Right lobe of liver (tissue), 6 donors: Measurements from ENCODE around the gene PCSK6. TPM values are rescaled to one million over a fixed set of nuclear protein-coding genes. Genes with fewer than 3 reads are reported as not detected.
A peak's percentile ranks its signal among the peaks of the same experiment; 100 is the strongest.

Experiments
- ATAC-seq, 4 donors: fragments of 200-7000 bp; cut with Tn5 transposase; one replicate each; pipeline ENCODE4 v1.9.1; 2020; ENCODE audit warnings: mild to moderate bottlenecking in 4 of 4, moderate library complexity in 4 of 4
- DNase-seq, 3 donors: peaks; one replicate each; pipeline ENCODE4 v3.0.0-alpha.2; 2020
- H3K27ac ChIP-seq, 3 donors: fragments of 200-600 bp; one replicate each; pipeline ENCODE4 v1.8.0; 2022
- H3K27me3 ChIP-seq, 2 donors: fragments of 200-600 bp; one replicate each; pipeline ENCODE4 v1.8.0; 2022
- H3K36me3 ChIP-seq, 4 donors: fragments of 200-600 bp; sonication (generic) in 1 of 4; one replicate each; pipeline versions ENCODE4 v1.5.1 to v1.8.0; 2017 to 2022; ENCODE audit warnings: control low read depth in 1 of 4
- H3K4me1 ChIP-seq, 4 donors: fragments of 200-600 bp; sonication (generic) in 1 of 4; one replicate each; pipeline versions ENCODE4 v1.5.1 to v1.8.0; 2017 to 2022; ENCODE audit warnings: control low read depth in 1 of 4
- H3K4me3 ChIP-seq, 3 donors: fragments of 200-600 bp; one replicate each; pipeline ENCODE4 v1.8.0; 2022
- H3K9me3 ChIP-seq, 4 donors: fragments of 200-600 bp; sonication (generic) in 1 of 4; one replicate each; pipeline versions ENCODE4 v1.5.1 to v1.8.0; 2017 to 2022; ENCODE audit warnings: control low read depth in 1 of 4
- CTCF ChIP-seq, 4 donors: fragments of 200-600 bp in 3 of 4; fragments of 450-650 bp in 1 of 4; IDR thresholded peaks; one replicate each; pipeline versions ENCODE4 v1.5.1 to v1.8.0; 2016 to 2022; ENCODE audit warnings: antibody characterized with exemption in 4 of 4, mild to moderate bottlenecking in 2 of 4
- POLR2A ChIP-seq: fragments of 450-650 bp; IDR thresholded peaks from one replicate; pipeline ENCODE4 v1.6.1; 2017; ENCODE audit warnings: antibody characterized with exemption, mild to moderate bottlenecking
- WGBS: methylation state at CpG from one replicate; pipeline ENCODE4 v1.1.6; 2018; ENCODE audit warnings: low coverage, low lambda C conversion rate; ENCODE audit not compliant: insufficient coverage; ENCODE audit errors: missing lambda C conversion rate; 5-methylcytosine and 5-hydroxymethylcytosine counted together
- intact Hi-C, 2 donors: fragments of 100-400 bp; cut with DNase I; formaldehyde crosslinking; loops; one replicate each; pipeline versions ENCODE4 v1.11.2 to v1.14.1; 2022
- total RNA-seq, 6 experiments: library from RNA; depleted of rRNA in 2 of 6; stranded (reverse); fragments of >200 nt in 2 of 6; fragmentation: NEBNext Ultra II Directional in 3 of 6; extraction: Animal tissue kit (Norgen Biotek cat#: 25700) in 3 of 6; gene quantifications; one replicate each; pipeline versions ENCODE4 v1.1.0 to v1.2.4, GENCODE V29; 2016 to 2023
- donor health status: DM: no; HTN: yes; CAD: no.
- donor health status: DM: no; HTN: no; CAD: no.
- donor health status: DM: no; HTN: no; CAD: no.
- donor health status: DM: no; HTN: yes; CAD: no.
- donor health status: DM: no; HTN: yes; CAD: no.

Gene PCSK6
- total RNA-seq, 6 experiments from 2014 or later: 165 to 218 (median 207) TPM

- Histone ChIP-seq H3K4me3 (no peak overlapping the region), H3K36me3 (peaks cover 0 to 93% (median 51%) of the 10 kb centered on the region in 4 donors), H3K27ac (no peak overlapping the region), H3K9me3 (no peaks in the 10 kb centered on the region), H3K4me1 (no peaks in the 10 kb centered on the region), H3K27me3 (no peaks in the 10 kb centered on the region)
- no peak for ATAC-seq
- TF ChIP-seq CTCF (IDR thresholded peaks at IDR 0.05): no peak
- no peak for TF ChIP-seq POLR2A
- WGBS: 96% methylated on average over 4 of the region's 8 CpGs
- intact Hi-C loops: loop anchor here in 1 of 2 donors (10.0 kb wide), 1 partner anchor 94 kb away; the partner anchor contains the start of gene PCSK6
- peak in 1 of 3 donors; percentile 39 for DNase-seq
These were observed 99.0 kb downstream of the PCSK6 start for GRCh38 chr15:101390462-101390861.

- no peaks in the 10 kb centered on the region for H3K9me3 ChIP-seq
- H3K4me3 ChIP-seq: no peak overlapping the region
- intact Hi-C loops: loop anchor here in 1 of 2 donors (10.0 kb wide), 1 partner anchor 95 kb away; the partner anchor contains the start of gene PCSK6
- peaks cover 0 to 89% (median 49%) of the 10 kb centered on the region in 4 donors for H3K36me3 ChIP-seq
- no peak overlapping the region for H3K27ac ChIP-seq
- no peaks in the 10 kb centered on the region for H3K27me3 ChIP-seq
- DNase-seq (peak in 1 of 3 donors; percentile 42), ATAC-seq (peak in 1 of 4 donors; percentile 39)
- WGBS: 100% methylated on average over 1 of the region's 9 CpGs
- no peak for TF ChIP-seq POLR2A
- TF ChIP-seq CTCF (IDR thresholded peaks at IDR 0.05): no peak
- no peaks in the 10 kb centered on the region for H3K4me1 ChIP-seq
These were observed 99.4 kb downstream of the PCSK6 start for GRCh38 chr15:101390060-101390459.

DNA sequence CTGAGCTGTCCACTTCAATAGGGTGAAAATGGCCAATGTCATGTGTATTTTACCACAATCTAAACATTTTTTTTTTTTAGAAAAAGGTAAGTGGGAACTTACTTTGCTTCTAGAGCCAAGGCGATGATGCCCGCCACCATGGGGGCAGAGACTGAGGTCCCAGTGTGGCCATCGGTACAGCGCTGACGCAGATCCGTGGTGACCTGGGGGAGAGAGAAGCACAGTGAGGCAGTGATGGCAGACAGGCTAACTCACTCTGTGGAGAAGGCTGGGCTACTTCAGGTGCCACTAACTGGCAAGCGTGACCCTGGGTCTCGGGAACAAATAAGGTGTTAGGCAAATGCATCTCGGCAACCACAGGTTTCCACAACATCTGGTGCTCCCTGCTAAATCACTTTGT, 100.1 kb downstream of the PCSK6 start:
- Histone ChIP-seq H3K27me3 (no peaks in the 10 kb centered on the region), H3K9me3 (no peaks in the 10 kb centered on the region), H3K4me3 (no peak overlapping the region), H3K27ac (no peak overlapping the region), H3K4me1 (peaks cover 0 to 2% (median 0%) of the 10 kb centered on the region in 4 donors), H3K36me3 (peaks cover 0 to 87% (median 46%) of the 10 kb centered on the region in 4 donors)
- DNase-seq (peak in 1 of 3 donors; percentile 23), ATAC-seq (no peak)
- WGBS: 96% methylated on average over 8 of the region's 9 CpGs
- TF ChIP-seq CTCF (IDR thresholded peaks at IDR 0.05) (no peak), POLR2A (no peak)
- intact Hi-C loops: loop anchor here in 1 of 2 donors (10.0 kb wide), 1 partner anchor 175 kb away; no protein-coding TSS in a partner anchor

DNA sequence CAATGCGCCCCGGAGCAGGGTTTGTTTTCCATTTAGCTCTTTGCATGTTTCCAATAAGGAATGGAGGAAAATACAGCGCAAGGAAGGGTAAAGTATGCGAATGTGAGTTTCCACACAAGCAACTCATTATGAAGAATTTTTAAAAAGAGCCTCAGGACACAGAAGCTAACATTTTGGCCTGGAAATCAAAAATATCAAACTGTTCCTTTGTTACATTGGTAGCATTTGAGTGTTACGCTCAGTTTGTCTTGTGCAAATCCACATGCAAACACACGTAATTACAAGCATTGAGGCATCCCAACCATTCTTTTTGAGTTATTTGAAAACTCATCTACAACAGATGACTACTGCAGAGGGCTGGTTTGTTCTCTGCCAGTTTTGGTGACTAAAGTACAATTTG, 101.5 kb downstream of the PCSK6 start:
- H3K4me3 ChIP-seq: no peak overlapping the region
- ATAC-seq: no peak
- H3K27me3 ChIP-seq: no peaks in the 10 kb centered on the region
- H3K4me1 ChIP-seq: peaks cover 0 to 10% (median 5%) of the 10 kb centered on the region in 4 donors
- intact Hi-C loops: loop anchor here in 1 of 2 donors (10.0 kb wide), 1 partner anchor 177 kb away; no protein-coding TSS in a partner anchor
- WGBS: 78% methylated on average over 6 of the region's 6 CpGs
- no peak for TF ChIP-seq POLR2A
- no peak for TF ChIP-seq CTCF (IDR thresholded peaks at IDR 0.05)
- no peaks in the 10 kb centered on the region for H3K9me3 ChIP-seq
- H3K27ac ChIP-seq: no peak overlapping the region
- no peak for DNase-seq
- H3K36me3 ChIP-seq: peaks cover 0 to 81% (median 42%) of the 10 kb centered on the region in 4 donors
